Endodermal cell (in vitro differentiated cells): ENCODE data around the gene NTSR1. TPM values are rescaled to one million over a fixed set of nuclear protein-coding genes. Genes with fewer than 3 reads are reported as not detected.

Experiments
- DNase-seq: peaks from one replicate; pipeline ENCODE4 v3.0.0-alpha.2; 2017
- H3K27ac ChIP-seq: 2 replicates; pipeline ENCODE4 v1.5.1; 2013; ENCODE audit warnings: mild to moderate bottlenecking, low read depth, low read length, moderate library complexity
- H3K27me3 ChIP-seq: 2 replicates; pipeline ENCODE4 v1.6.1; 2013; ENCODE audit warnings: mild to moderate bottlenecking, low read length, moderate library complexity; ENCODE audit not compliant: insufficient read depth, control insufficient read depth, poor library complexity, severe bottlenecking
- H3K36me3 ChIP-seq: 2 replicates; pipeline ENCODE4 v1.7.0; 2013; ENCODE audit warnings: mild to moderate bottlenecking, low read length, moderate library complexity; ENCODE audit not compliant: control insufficient read depth, insufficient read depth
- H3K4me1 ChIP-seq: one replicate; pipeline ENCODE4 v1.7.0; 2013; ENCODE audit warnings: low read length; ENCODE audit not compliant: control insufficient read depth, insufficient read depth
- H3K4me3 ChIP-seq: 2 replicates; pipeline ENCODE4 v1.5.1; 2013; ENCODE audit warnings: mild to moderate bottlenecking, low read length, moderate library complexity
- H3K9ac ChIP-seq: 2 replicates; pipeline ENCODE4 v1.6.1; 2013; ENCODE audit warnings: mild to moderate bottlenecking, low read length, moderate library complexity; ENCODE audit not compliant: poor library complexity, severe bottlenecking; ENCODE audit errors: extremely low read depth
- H3K9me3 ChIP-seq: 2 replicates; pipeline ENCODE4 v1.6.1; 2013; ENCODE audit warnings: mild to moderate bottlenecking, low read length, moderate library complexity; ENCODE audit not compliant: control insufficient read depth
- H3K27ac Mint-ChIP-seq: 2 replicates; pipeline ENCODE4 v1.8.0; 2020; ENCODE audit warnings: mixed read lengths
- H3K27me3 Mint-ChIP-seq: 2 replicates; pipeline ENCODE4 v1.8.0; 2021; ENCODE audit warnings: mild to moderate bottlenecking, mixed read lengths; ENCODE audit not compliant: insufficient read depth
- H3K36me3 Mint-ChIP-seq: 2 replicates; pipeline ENCODE4 v1.8.0; 2020; ENCODE audit warnings: low read depth, mixed read lengths
- H3K4me1 Mint-ChIP-seq: 2 replicates; pipeline ENCODE4 v1.8.0; 2020; ENCODE audit warnings: mixed read lengths
- H3K4me3 Mint-ChIP-seq: 2 replicates; pipeline ENCODE4 v1.8.0; 2020; ENCODE audit warnings: mild to moderate bottlenecking, moderate library complexity, mixed read lengths
- H3K9me3 Mint-ChIP-seq: 2 replicates; pipeline ENCODE4 v1.8.0; 2020; ENCODE audit warnings: mild to moderate bottlenecking, mixed read lengths
- CTCF ChIP-seq: fragments of 200-600 bp; sonication (generic); conservative IDR thresholded peaks from 2 replicates; pipeline ENCODE4 v1.5.0; 2021; ENCODE audit warnings: antibody characterized with exemption, mild to moderate bottlenecking
- WGBS, 2 experiments: methylation state at CpG; one replicate each; pipeline versions ENCODE4 v1.1.5 to v1.1.7; 2013; ENCODE audit warnings: missing lambda C conversion rate in 2 of 2, mixed read lengths in 1 of 2; ENCODE audit not compliant: insufficient coverage in 1 of 2, insufficient read length in 1 of 2; 5-methylcytosine and 5-hydroxymethylcytosine counted together
- total RNA-seq, 2 donors: library from RNA; stranded (reverse); fragmentation: NEBNext Ultra II Directional in 1 of 2; extraction: Animal tissue kit (Norgen Biotek cat#: 25700) in 1 of 2; gene quantifications; 2 replicates in 1 of 2; 3 replicates in 1 of 2; pipeline ENCODE4 v1.2.1, GENCODE V29; 2021

Gene NTSR1
- total RNA-seq, 2 donors from 2014 or later, result 0.11 to 0.62 TPM

- H3K27ac ChIP-seq, result no peak overlapping the region
Observed at GRCh38 chr20:62663145-62664018, 45.3 kb upstream of the NTSR1 start.

GRCh38 chr20:62664019-62664971, 44.3 kb upstream of the NTSR1 start:
- WGBS, 2 experiments, result 79 to 87% methylated on average over 11 to 18 of the region's 18 CpGs
- H3K9me3 Mint-ChIP-seq, result no peaks in the 10 kb centered on the region
- no peaks in the 10 kb centered on the region for H3K27me3 Mint-ChIP-seq
- no peaks in the 10 kb centered on the region for H3K9me3 ChIP-seq
- TF ChIP-seq CTCF, result no peak
- no peaks in the 10 kb centered on the region for H3K4me1 ChIP-seq
- H3K27me3 ChIP-seq, result no peaks in the 10 kb centered on the region
- DNase-seq, result no peak
- H3K36me3 Mint-ChIP-seq, result no peaks in the 10 kb centered on the region
- H3K36me3 ChIP-seq, result no peaks in the 10 kb centered on the region
- H3K4me3 ChIP-seq, result no peak overlapping the region
- no peak overlapping the region for H3K4me3 Mint-ChIP-seq
- H3K9ac ChIP-seq, result no peak overlapping the region
- no peak overlapping the region for H3K27ac ChIP-seq
- H3K27ac Mint-ChIP-seq, result no peak overlapping the region
- H3K4me1 Mint-ChIP-seq, result no peaks in the 10 kb centered on the region

More at GRCh38 chr20:62663145-62664018, 45.3 kb upstream of the NTSR1 start:
- Mint-ChIP-seq H3K9me3 (no peaks in the 10 kb centered on the region), H3K4me3 (no peak overlapping the region), H3K36me3 (no peaks in the 10 kb centered on the region), H3K4me1 (no peaks in the 10 kb centered on the region), H3K27ac (no peak overlapping the region), H3K27me3 (no peaks in the 10 kb centered on the region)
- H3K4me1 ChIP-seq, result no peaks in the 10 kb centered on the region
- H3K9ac ChIP-seq, result no peak overlapping the region
- no peaks in the 10 kb centered on the region for H3K9me3 ChIP-seq
- no peaks in the 10 kb centered on the region for H3K27me3 ChIP-seq
- TF ChIP-seq CTCF, result no peak
- WGBS, 2 experiments, result 72 to 75% methylated on average over 19 to 24 of the region's 24 CpGs
- DNase-seq, result no peak
- no peak overlapping the region for H3K4me3 ChIP-seq
- no peaks in the 10 kb centered on the region for H3K36me3 ChIP-seq

- H3K4me3 ChIP-seq, result no peak overlapping the region
- TF ChIP-seq CTCF, result no peak
- H3K36me3 ChIP-seq, result no peaks in the 10 kb centered on the region
- Mint-ChIP-seq H3K27ac (no peak overlapping the region), H3K4me1 (no peaks in the 10 kb centered on the region), H3K4me3 (no peak overlapping the region), H3K9me3 (no peaks in the 10 kb centered on the region), H3K36me3 (no peaks in the 10 kb centered on the region), H3K27me3 (no peaks in the 10 kb centered on the region)
- no peaks in the 10 kb centered on the region for H3K4me1 ChIP-seq
- H3K27me3 ChIP-seq, result no peaks in the 10 kb centered on the region
- WGBS, 2 experiments, result 89 to 100% methylated on average over 4 to 12 of the region's 12 CpGs
- H3K27ac ChIP-seq, result no peak overlapping the region
- no peak for DNase-seq
- H3K9me3 ChIP-seq, result no peaks in the 10 kb centered on the region
- no peak overlapping the region for H3K9ac ChIP-seq
Observed at GRCh38 chr20:62665153-62665754, 43.4 kb upstream of the NTSR1 start.
